BE2C (cell line): Measurements from ENCODE around the gene ACE.
A peak's percentile ranks its signal among the peaks of the same experiment; 100 is the strongest.

Experiments
- DNase-seq: peaks from one replicate; pipeline ENCODE4 v3.0.0-alpha.2; 2020
- H3K27me3 ChIP-seq: fragments of 250-450 bp; sonication (Bioruptor Pico); 2 replicates; pipeline ENCODE4 v1.5.1; 2020; ENCODE audit warnings: mild to moderate bottlenecking
- H3K36me3 ChIP-seq: fragments of 250-450 bp; sonication (Bioruptor Pico); 2 replicates; pipeline ENCODE4 v1.5.1; 2020; ENCODE audit warnings: mild to moderate bottlenecking
- H3K4me1 ChIP-seq: fragments of 250-450 bp; sonication (Bioruptor Pico); 2 replicates; pipeline ENCODE4 v1.5.1; 2020
- H3K4me3 ChIP-seq: 2 replicates; pipeline ENCODE4 v1.5.1; 2011; ENCODE audit warnings: low read depth, low read length
- H3K9me3 ChIP-seq: fragments of 250-450 bp; sonication (Bioruptor Pico); 2 replicates; pipeline ENCODE4 v1.5.1; 2020
- CTCF ChIP-seq: IDR thresholded peaks from 2 replicates; pipeline ENCODE4 v1.5.1; 2012; ENCODE audit warnings: mild to moderate bottlenecking, low read depth, low read length

Gene ACE

DNA sequence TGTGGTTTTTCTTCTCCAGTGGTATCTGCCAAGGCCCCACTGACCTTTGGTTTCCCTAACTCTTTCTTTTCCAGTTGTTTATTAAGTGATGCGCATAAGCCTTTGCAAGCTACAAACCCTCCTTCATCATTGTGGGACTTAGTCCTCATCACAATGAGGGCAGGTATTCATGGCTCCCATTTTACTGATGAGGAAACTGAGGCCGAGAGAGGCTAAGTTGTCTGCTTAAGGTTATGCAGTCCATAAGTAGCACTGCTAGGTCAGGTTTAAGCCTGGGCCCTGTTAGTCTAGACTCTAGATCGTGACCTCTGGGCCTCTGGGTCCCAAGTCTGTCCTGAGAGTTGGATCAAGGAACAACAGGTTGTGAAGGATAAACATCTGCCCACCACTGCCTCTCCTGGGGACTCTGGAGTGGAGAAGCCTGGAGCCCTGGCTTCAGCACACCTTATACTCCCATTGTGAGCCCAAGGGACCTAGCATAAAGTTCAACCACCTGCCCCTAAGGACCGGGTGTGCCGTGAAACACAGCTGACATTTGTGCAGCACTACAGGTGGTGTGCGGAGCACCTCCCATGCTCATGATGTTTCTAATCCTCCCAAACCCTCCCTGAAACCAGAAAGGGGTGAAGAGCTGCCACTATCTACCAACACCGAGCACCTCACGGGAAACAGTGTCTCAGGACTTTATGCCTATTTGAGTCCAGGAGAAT is 41.1 kb downstream of the ACE start:
- Histone ChIP-seq H3K9me3 (no peaks in the 10 kb centered on the region), H3K4me3 (no peak overlapping the region), H3K27me3 (no peaks in the 10 kb centered on the region), H3K36me3 (no peaks in the 10 kb centered on the region), H3K4me1 (no peaks in the 10 kb centered on the region; the same call in 1 of the 2 replicates)
- DNase-seq, result no peak
- TF ChIP-seq CTCF, result no peak

- Histone ChIP-seq H3K9me3 (no peaks in the 10 kb centered on the region), H3K4me1 (no peaks in the 10 kb centered on the region; the same call in none of the 2 replicates), H3K36me3 (no peaks in the 10 kb centered on the region), H3K4me3 (no peak overlapping the region), H3K27me3 (no peaks in the 10 kb centered on the region)
- TF ChIP-seq CTCF, result no peak
- DNase-seq, result no peak
Observed at GRCh38 chr17:63519116-63519881, 42.4 kb downstream of the ACE start.

GRCh38 chr17:63519972-63520882 is 43.4 kb downstream of the ACE start:
- no peak for DNase-seq
- Histone ChIP-seq H3K27me3 (no peaks in the 10 kb centered on the region), H3K9me3 (no peaks in the 10 kb centered on the region), H3K4me1 (no peaks in the 10 kb centered on the region; the same call in none of the 2 replicates), H3K4me3 (no peak overlapping the region), H3K36me3 (no peaks in the 10 kb centered on the region)
- no peak for TF ChIP-seq CTCF

- no peaks in the 10 kb centered on the region for H3K27me3 ChIP-seq
- no peak for DNase-seq
- no peaks in the 10 kb centered on the region for H3K36me3 ChIP-seq
- no peaks in the 10 kb centered on the region for H3K9me3 ChIP-seq
- peak within 1 kb of the TSS; percentile 61 for H3K4me3 ChIP-seq
- TF ChIP-seq CTCF, result peak; percentile 27
- no peaks in the 10 kb centered on the region; the same call in 1 of the 2 replicates for H3K4me1 ChIP-seq
Observed at GRCh38 chr17:63523253-63523855, 46.5 kb downstream of the ACE start, which contains the start of gene KCNH6. Gene KCNH6 (plus strand): TSS chr17:63523358. CDS start chr17:63523414, 56 bp downstream.

DNA sequence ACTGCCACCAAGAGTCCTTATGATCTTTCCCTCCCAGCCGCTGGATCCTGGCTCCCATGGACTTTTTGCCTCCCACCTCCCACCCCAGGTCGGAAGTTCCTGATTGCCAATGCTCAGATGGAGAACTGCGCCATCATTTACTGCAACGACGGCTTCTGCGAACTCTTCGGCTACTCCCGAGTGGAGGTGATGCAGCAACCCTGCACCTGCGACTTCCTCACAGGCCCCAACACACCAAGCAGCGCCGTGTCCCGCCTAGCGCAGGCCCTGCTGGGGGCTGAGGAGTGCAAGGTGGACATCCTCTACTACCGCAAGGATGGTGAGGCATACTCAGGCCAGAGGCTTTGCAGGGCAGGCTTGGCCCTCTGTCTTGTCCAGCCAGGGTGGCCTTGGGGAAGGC is 47.2 kb downstream of the ACE start:
- no peak for TF ChIP-seq CTCF
- Histone ChIP-seq H3K27me3 (no peaks in the 10 kb centered on the region), H3K4me1 (no peaks in the 10 kb centered on the region; the same call in 1 of the 2 replicates), H3K36me3 (no peaks in the 10 kb centered on the region), H3K4me3 (no peak overlapping the region), H3K9me3 (no peaks in the 10 kb centered on the region)
- no peak for DNase-seq
